HG03565 (cell line): ENCODE results near the gene ATP8B3.

Experiments used
- ATAC-seq: cut with Tn5 transposase; IDR thresholded peaks from one replicate; pipeline ENCODE4 v1.9.1; 2021; ENCODE audit warnings: mild to moderate bottlenecking, moderate library complexity; ENCODE audit not compliant: unreplicated experiment

ATP8B3 gene

GRCh38 chr19:1748115-1748872 lies 63.8 kb downstream of the ATP8B3 start:
- no peak for ATAC-seq

GRCh38 chr19:1747285-1748114 lies 64.6 kb downstream of the ATP8B3 start:
- no peak for ATAC-seq

GRCh38 chr19:1746401-1747284 lies 65.4 kb downstream of the ATP8B3 start:
- ATAC-seq, result no peak

GRCh38 chr19:1745589-1746031 lies 66.5 kb downstream of the ATP8B3 start:
- no peak for ATAC-seq

GRCh38 chr19:1744822-1745563 lies 67.1 kb downstream of the ATP8B3 start:
- ATAC-seq, result no peak

- ATAC-seq, result no peak
These were observed 67.9 kb downstream of the ATP8B3 start for GRCh38 chr19:1744133-1744665.

GRCh38 chr19:1742989-1743696 lies 68.9 kb downstream of the ATP8B3 start:
- ATAC-seq, result no peak

GRCh38 chr19:1739960-1740629 lies 72.0 kb downstream of the ATP8B3 start:
- ATAC-seq, result no peak

GRCh38 chr19:1736927-1737326 lies 75.1 kb downstream of the ATP8B3 start:
- no peak for ATAC-seq

- ATAC-seq, result no peak
These were observed 75.8 kb downstream of the ATP8B3 start for GRCh38 chr19:1736280-1736679.

- no peak for ATAC-seq
These were observed 77.6 kb downstream of the ATP8B3 start for GRCh38 chr19:1734321-1734966.
